NB4 (cell line): ENCODE results near the gene LGALS8.

Source experiments
- DNase-seq: peaks from one replicate; pipeline ENCODE4 v3.0.0; 2010; ENCODE audit warnings: low read depth
- H3K4me3 ChIP-seq: one replicate; pipeline ENCODE4 v1.5.1; 2011; ENCODE audit warnings: mild to moderate bottlenecking, low read depth, low read length, moderate library complexity
- MYC ChIP-seq: IDR thresholded peaks from 2 replicates; pipeline ENCODE4 v1.6.1; 2011; ENCODE audit warnings: low read depth, low read length
- POLR2A ChIP-seq: IDR thresholded peaks from 2 replicates; pipeline ENCODE4 v1.6.1; 2011; ENCODE audit warnings: mild to moderate bottlenecking; ENCODE audit not compliant: insufficient read length; ENCODE audit errors: extremely low read depth
- TF ChIP-seq, protein P1 (sequence below): IDR thresholded peaks from one replicate; pipeline ENCODE4 v1.5.1; 2012; ENCODE audit warnings: low read depth, low read length
- TF ChIP-seq, protein P2 (sequence below): IDR thresholded peaks from 2 replicates; pipeline ENCODE4 v1.6.1; 2011; ENCODE audit warnings: low read depth, low read length

LGALS8 gene

DNA sequence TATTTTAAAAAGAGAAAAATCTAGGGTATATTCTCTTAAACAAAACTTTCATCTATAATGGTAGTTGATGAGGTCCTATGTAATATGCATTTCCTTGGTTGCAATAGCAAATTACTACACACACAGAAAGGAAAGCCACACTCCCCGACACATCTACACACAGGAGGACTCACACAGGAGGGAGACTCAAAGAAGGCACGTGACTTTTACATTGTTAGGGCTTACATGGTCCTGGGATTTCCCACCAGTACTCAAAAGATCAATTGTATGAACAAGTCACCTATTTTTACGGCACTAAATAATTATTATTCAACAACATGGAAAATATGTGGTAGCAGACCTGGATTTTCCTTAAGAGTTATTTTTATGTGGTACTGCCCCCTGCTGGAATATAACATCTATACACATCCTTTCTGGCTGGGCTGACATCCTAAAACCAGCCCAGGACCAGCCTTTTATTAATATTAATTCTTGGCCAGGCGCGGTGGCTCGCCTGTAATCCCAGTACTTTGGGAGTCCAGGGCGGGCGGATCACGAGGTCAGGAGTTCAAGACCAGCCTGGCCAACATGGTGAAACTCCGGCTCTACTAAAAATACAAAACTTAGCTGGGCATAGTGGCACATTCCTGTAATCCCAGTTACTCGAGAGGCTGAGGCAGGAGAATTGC lies 33.9 kb upstream of the LGALS8 start:
- H3K4me3 ChIP-seq, result no peak overlapping the region
- TF ChIP-seq, protein P1, sequence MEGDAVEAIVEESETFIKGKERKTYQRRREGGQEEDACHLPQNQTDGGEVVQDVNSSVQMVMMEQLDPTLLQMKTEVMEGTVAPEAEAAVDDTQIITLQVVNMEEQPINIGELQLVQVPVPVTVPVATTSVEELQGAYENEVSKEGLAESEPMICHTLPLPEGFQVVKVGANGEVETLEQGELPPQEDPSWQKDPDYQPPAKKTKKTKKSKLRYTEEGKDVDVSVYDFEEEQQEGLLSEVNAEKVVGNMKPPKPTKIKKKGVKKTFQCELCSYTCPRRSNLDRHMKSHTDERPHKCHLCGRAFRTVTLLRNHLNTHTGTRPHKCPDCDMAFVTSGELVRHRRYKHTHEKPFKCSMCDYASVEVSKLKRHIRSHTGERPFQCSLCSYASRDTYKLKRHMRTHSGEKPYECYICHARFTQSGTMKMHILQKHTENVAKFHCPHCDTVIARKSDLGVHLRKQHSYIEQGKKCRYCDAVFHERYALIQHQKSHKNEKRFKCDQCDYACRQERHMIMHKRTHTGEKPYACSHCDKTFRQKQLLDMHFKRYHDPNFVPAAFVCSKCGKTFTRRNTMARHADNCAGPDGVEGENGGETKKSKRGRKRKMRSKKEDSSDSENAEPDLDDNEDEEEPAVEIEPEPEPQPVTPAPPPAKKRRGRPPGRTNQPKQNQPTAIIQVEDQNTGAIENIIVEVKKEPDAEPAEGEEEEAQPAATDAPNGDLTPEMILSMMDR, result peak; percentile 28
- TF ChIP-seq, protein P2, sequence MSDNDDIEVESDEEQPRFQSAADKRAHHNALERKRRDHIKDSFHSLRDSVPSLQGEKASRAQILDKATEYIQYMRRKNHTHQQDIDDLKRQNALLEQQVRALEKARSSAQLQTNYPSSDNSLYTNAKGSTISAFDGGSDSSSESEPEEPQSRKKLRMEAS, result no peak
- peak; percentile 58 for DNase-seq

GRCh38 chr1:236491469-236492136 lies 32.2 kb upstream of the LGALS8 start:
- no peak overlapping the region for H3K4me3 ChIP-seq
- DNase-seq, result no peak
- TF ChIP-seq, protein P1, result no peak

- no peak for DNase-seq
- TF ChIP-seq, protein P1, result no peak
- TF ChIP-seq POLR2A (no peak), MYC (no peak)
- TF ChIP-seq, protein P2, result no peak
- no peak overlapping the region for H3K4me3 ChIP-seq
Measured at GRCh38 chr1:236492378-236492777, 31.4 kb upstream of the LGALS8 start.

DNA sequence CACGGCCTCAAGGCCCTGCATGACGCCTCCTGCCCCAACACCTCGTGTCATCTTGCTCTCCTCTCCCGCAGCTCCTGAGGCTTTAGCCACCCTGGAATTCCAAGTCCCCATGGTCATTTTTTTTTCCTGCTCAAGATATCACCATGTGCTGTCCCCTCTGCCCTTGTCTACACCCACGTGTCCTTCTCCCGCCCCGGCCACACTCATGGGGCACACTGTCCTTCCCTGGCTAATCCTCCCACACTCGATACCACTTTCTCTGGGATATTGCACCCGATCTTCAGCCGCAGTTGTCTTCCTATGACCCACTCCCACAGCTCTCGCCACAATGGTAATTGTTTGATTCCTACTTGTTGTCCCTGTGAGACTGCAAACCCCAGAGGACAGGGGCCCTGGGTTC lies 29.7 kb upstream of the LGALS8 start:
- TF ChIP-seq, protein P1, result no peak
- TF ChIP-seq POLR2A (no peak), MYC (no peak)
- TF ChIP-seq, protein P2, result no peak
- no peak for DNase-seq
- H3K4me3 ChIP-seq, result no peak overlapping the region

- DNase-seq, result no peak
- TF ChIP-seq POLR2A (no peak), MYC (no peak)
- TF ChIP-seq, protein P1, result no peak
- TF ChIP-seq, protein P2, result no peak
- H3K4me3 ChIP-seq, result no peak overlapping the region
Measured at GRCh38 chr1:236494586-236495466, 29.0 kb upstream of the LGALS8 start.
